ENCODE results near the gene TMEM219. TPM values are rescaled to one million over a fixed set of nuclear protein-coding genes. Genes with fewer than 3 reads are reported as not detected.
A peak's percentile ranks its signal among the peaks of the same experiment; 100 is the strongest.

The TMEM219 gene
- total RNA-seq, 2 experiments from 2014 or later, result 57.8 to 61.0 TPM

- H3K4me1 Mint-ChIP-seq (ENCODE audit: low read depth), result peaks cover 40% of the 10 kb centered on the region
- ATAC-seq, result peak; percentile 99
- H3K27ac Mint-ChIP-seq, result peak within 1 kb of the TSS; percentile 92
- peak within 1 kb of the TSS; percentile 85 for H3K4me3 Mint-ChIP-seq
- ChIA-PET CTCF (interaction anchor here (0.8 to 5.9 kb wide), 14 partner anchors 8 to 273 kb away, joined by 3 to 41 read pairs (median 4); partner anchors contain the start of genes CDIPT, HIRIP3, INO80E and MVP), POLR2A (interaction anchor here (0.8 to 5.4 kb wide), 9 partner anchors 12 to 109 kb away, joined by 3 to 48 read pairs (median 5); partner anchors contain the start of genes ALDOA, HIRIP3, INO80E and KCTD13)
- DNase-seq, result peak; percentile 98
- peaks cover 8% of the 10 kb centered on the region for H3K9me3 Mint-ChIP-seq (ENCODE audit: insufficient read depth)
- H3K27me3 Mint-ChIP-seq (ENCODE audit: low read depth), result no peaks in the 10 kb centered on the region
- peaks cover 29% of the 10 kb centered on the region for H3K36me3 Mint-ChIP-seq (ENCODE audit: low read depth)
Observed at GRCh38 chr16:29973384-29974246, 11.7 kb downstream of the TMEM219 start, which contains the start of gene TAOK2. TAOK2 (plus strand) TSS chr16:29973868; CDS start chr16:29977773, 3,905 bp downstream.

DNA sequence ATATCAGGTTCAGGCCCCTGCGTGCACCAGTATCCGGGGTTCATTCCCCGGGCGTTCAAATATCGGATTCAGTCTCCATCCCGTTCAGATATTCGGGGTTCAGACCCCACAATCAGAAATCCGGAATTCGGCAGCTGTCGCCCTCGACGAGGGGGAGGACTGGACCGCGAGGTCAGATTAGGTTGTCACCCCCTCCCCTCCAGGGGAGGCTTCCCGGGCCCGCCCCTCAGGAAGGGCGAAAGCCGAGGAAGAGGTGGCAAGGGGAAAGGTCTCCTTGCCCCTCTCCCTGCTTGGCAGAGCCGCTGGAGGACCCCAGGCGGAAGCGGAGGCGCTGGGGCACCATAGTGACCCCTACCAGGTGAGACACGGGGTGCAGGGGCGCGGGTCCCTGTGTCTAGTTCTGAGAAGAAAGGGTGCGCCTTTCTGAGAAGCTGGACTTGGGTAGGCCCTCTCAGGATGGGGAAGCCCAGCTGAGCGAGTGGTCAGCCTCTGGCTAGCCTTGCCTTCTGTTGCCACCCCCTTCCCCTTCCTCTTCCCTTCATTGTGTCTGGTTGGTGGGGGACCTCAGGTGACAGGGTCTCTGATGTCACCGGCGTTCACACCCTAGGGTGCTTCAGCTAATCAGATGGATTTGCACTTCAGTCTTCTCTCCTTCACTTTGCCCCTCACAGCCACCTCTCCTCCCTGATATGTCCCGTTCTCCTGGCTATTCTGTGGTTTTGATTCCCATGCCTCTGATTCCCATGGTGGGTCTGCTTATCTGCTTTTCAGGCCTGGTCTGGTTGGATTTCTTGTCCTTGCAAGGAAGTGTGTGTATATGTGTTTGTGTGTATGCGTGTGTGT lies 12.6 kb downstream of the TMEM219 start:
- ATAC-seq, result no peak
- CTCF ChIA-PET, result interaction anchor here (1.2 to 5.9 kb wide), 7 partner anchors 13 to 274 kb away, joined by 3 to 41 read pairs (median 5); partner anchors contain the start of genes CDIPT, HIRIP3, INO80E and TMEM219
- POLR2A ChIA-PET, result interaction anchor here (0.8 to 5.4 kb wide), 7 partner anchors 11 to 48 kb away, joined by 3 to 48 read pairs (median 8); partner anchors contain the start of genes HIRIP3, INO80E, KCTD13 and TMEM219
- Mint-ChIP-seq H3K4me1 (ENCODE audit: low read depth) (peaks cover 38% of the 10 kb centered on the region), H3K36me3 (ENCODE audit: low read depth) (peaks cover 28% of the 10 kb centered on the region), H3K27me3 (ENCODE audit: low read depth) (no peaks in the 10 kb centered on the region), H3K9me3 (ENCODE audit: insufficient read depth) (peaks cover 8% of the 10 kb centered on the region), H3K4me3 (peak overlapping the region; percentile 85), H3K27ac (peak overlapping the region; percentile 92)
- peak; percentile 44 for DNase-seq

DNA sequence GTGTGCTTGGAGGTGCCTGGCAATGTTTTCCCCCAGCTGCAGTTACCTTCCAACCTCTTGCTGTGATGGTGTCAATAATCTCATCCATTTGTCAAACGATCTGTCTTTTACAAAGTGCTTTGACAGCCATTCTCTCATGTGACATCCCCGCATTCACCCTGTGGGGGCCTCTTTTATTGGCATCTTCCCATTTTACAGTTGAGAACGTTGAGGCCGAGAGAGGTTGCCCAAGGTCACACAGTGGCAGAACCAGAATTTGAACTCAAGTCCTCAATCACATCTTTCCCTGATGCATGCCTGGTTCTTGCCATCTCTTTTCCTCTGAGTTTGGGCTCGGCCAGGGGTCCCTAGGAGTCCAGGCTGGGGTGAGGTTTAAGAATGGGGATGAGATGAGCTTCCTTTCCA lies 13.3 kb downstream of the TMEM219 start:
- H3K4me3 Mint-ChIP-seq, result peak overlapping the region; percentile 85
- no peaks in the 10 kb centered on the region for H3K27me3 Mint-ChIP-seq (ENCODE audit: low read depth)
- peaks cover 38% of the 10 kb centered on the region for H3K4me1 Mint-ChIP-seq (ENCODE audit: low read depth)
- peaks cover 30% of the 10 kb centered on the region for H3K36me3 Mint-ChIP-seq (ENCODE audit: low read depth)
- ChIA-PET POLR2A (interaction anchor here (0.6 to 5.4 kb wide), 7 partner anchors 11 to 273 kb away, joined by 3 to 48 read pairs (median 5); partner anchors contain the start of genes HIRIP3, INO80E and TMEM219), CTCF (interaction anchor here (0.7 to 5.9 kb wide), 5 partner anchors 13 to 127 kb away, joined by 3 to 41 read pairs (median 5); partner anchors contain the start of genes CDIPT and TMEM219)
- ATAC-seq (no peak), DNase-seq (no peak)
- peak overlapping the region; percentile 81 for H3K27ac Mint-ChIP-seq
- peaks cover 8% of the 10 kb centered on the region for H3K9me3 Mint-ChIP-seq (ENCODE audit: insufficient read depth)

DNA sequence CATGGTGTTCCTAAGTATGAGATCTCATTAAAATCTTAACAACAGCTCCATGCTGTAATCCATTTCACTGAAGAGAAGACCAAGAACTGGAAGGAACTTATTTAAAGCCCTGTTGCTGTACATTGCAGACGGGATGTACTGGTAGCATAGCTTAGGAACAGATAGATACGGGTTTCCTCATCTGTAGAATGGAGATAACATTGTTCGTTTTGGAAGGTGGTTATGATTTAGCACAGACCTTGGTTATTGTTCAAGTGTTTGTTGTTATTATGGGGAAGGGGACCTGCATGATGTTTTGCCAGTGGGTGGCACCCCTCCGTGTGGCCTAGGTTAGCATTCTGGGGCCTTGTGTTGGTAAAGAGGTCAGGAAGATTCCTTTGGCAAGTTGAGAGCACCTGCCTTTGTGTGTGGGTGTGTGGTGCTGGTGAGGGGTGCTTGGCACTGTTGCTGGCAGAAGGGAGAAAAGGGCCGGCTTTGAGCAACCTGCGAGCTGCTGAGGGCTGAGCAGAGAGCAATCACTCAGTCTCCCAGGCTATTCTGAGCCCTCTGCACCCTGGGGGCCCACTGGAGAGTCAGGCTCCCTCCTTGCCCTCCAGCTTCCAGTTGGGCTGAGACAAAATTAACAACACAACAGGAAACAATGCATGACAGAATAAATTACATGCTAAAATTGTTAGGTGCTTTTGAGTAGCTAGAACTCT lies 14.1 kb downstream of the TMEM219 start:
- CTCF ChIA-PET, result interaction anchor here (0.6 to 5.9 kb wide), 9 partner anchors 14 to 285 kb away, joined by 3 to 41 read pairs (median 3); partner anchors contain the start of genes CDIPT and TMEM219
- ATAC-seq (no peak), DNase-seq (no peak)
- H3K4me3 Mint-ChIP-seq, result peak overlapping the region; percentile 85
- peaks cover 38% of the 10 kb centered on the region for H3K4me1 Mint-ChIP-seq (ENCODE audit: low read depth)
- POLR2A ChIA-PET, result interaction anchor here (0.6 to 5.4 kb wide), 8 partner anchors 14 to 274 kb away, joined by 3 to 48 read pairs (median 4); partner anchors contain the start of genes HIRIP3, INO80E and TMEM219
- peak overlapping the region; percentile 50 for H3K27ac Mint-ChIP-seq
- peaks cover 33% of the 10 kb centered on the region for H3K36me3 Mint-ChIP-seq (ENCODE audit: low read depth)
- H3K9me3 Mint-ChIP-seq (ENCODE audit: insufficient read depth), result peaks cover 8% of the 10 kb centered on the region
- H3K27me3 Mint-ChIP-seq (ENCODE audit: low read depth), result no peaks in the 10 kb centered on the region

GRCh38 chr16:29977063-29977825 lies 15.4 kb downstream of the TMEM219 start:
- POLR2A ChIA-PET, result interaction anchor here (1.3 kb wide), 1 partner anchor 52 kb away, joined by 3 read pairs; no protein-coding TSS in a partner anchor
- no peak overlapping the region for H3K4me3 Mint-ChIP-seq
- CTCF ChIA-PET, result interaction anchor here (0.9 to 5.9 kb wide), 4 partner anchors 15 to 286 kb away, joined by 3 to 41 read pairs (median 4); partner anchors contain the start of gene TMEM219
- H3K36me3 Mint-ChIP-seq (ENCODE audit: low read depth), result peaks cover 36% of the 10 kb centered on the region
- no peak for ATAC-seq
- DNase-seq, result no peak
- no peaks in the 10 kb centered on the region for H3K27me3 Mint-ChIP-seq (ENCODE audit: low read depth)
- peaks cover 8% of the 10 kb centered on the region for H3K9me3 Mint-ChIP-seq (ENCODE audit: insufficient read depth)
- peak overlapping the region; percentile 53 for H3K27ac Mint-ChIP-seq
- peaks cover 38% of the 10 kb centered on the region for H3K4me1 Mint-ChIP-seq (ENCODE audit: low read depth)

DNA sequence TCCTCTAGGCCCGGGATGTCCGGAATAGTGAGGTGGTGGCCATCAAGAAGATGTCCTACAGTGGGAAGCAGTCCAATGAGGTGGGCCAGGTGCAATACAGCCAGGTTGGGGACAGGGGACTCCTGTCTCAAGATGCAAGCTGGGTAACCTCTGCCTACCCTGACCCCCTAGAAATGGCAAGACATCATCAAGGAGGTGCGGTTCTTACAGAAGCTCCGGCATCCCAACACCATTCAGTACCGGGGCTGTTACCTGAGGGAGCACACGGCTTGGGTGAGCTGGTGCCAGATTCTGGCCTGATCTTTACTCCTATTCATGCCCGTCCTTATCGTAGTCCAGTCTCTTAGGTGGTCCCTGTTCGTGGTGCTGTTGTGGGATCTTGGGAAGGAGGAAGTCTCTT lies 16.2 kb downstream of the TMEM219 start:
- Mint-ChIP-seq H3K4me1 (ENCODE audit: low read depth) (peaks cover 33% of the 10 kb centered on the region), H3K4me3 (no peak overlapping the region), H3K27me3 (ENCODE audit: low read depth) (no peaks in the 10 kb centered on the region), H3K27ac (no peak overlapping the region), H3K36me3 (ENCODE audit: low read depth) (peaks cover 36% of the 10 kb centered on the region), H3K9me3 (ENCODE audit: insufficient read depth) (peaks cover 4% of the 10 kb centered on the region)
- CTCF ChIA-PET, result interaction anchor here (0.9 to 2.0 kb wide), 2 partner anchors 54 to 287 kb away, joined by 4 to 6 read pairs; no protein-coding TSS in a partner anchor
- DNase-seq, result no peak
- POLR2A ChIA-PET, result no interaction called here
- no peak for ATAC-seq

- H3K4me1 Mint-ChIP-seq (ENCODE audit: low read depth), result peaks cover 29% of the 10 kb centered on the region
- DNase-seq (no peak), ATAC-seq (no peak)
- no peak overlapping the region for H3K27ac Mint-ChIP-seq
- peaks cover 38% of the 10 kb centered on the region for H3K36me3 Mint-ChIP-seq (ENCODE audit: low read depth)
- H3K27me3 Mint-ChIP-seq (ENCODE audit: low read depth), result no peaks in the 10 kb centered on the region
- POLR2A ChIA-PET, result no interaction called here
- no peaks in the 10 kb centered on the region for H3K9me3 Mint-ChIP-seq (ENCODE audit: insufficient read depth)
- no peak overlapping the region for H3K4me3 Mint-ChIP-seq
- CTCF ChIA-PET, result interaction anchor here (0.9 kb wide), 1 partner anchor 288 kb away, joined by 6 read pairs; no protein-coding TSS in a partner anchor
Observed at GRCh38 chr16:29978564-29979270, 16.8 kb downstream of the TMEM219 start.

DNA sequence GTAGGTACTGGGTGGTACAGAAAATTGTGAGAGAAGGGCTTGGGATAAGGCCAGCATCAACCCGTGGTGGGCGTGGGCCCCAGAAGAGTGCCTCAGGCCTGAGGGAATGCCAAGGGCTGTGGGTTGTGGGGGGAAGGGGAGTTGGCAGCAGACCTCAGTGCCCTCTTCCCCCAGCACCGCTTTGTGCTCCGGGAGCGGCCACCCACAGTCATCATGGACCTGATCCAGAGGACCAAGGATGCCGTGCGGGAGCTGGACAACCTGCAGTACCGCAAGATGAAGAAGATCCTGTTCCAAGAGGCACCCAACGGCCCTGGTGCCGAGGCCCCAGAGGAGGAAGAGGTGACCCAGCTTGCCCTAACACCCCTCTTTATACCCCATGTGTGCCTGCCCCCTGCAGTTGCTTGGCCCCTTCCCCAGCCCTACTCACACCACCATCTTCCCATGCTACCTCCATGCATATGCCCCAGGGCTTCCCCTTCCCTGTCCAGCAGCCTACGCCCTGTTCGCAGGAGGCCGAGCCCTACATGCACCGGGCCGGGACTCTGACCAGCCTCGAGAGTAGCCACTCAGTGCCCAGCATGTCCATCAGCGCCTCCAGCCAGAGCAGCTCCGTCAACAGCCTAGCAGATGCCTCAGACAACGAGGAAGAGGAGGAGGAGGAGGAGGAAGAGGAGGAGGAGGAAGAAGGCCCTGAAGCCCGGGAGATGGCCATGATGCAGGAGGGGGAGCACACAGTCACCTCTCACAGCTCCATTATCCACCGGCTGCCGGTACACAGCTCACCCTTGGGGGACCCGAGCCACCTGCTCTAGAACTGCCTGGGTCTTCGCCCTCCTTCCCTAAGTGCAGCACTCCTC lies 20.9 kb downstream of the TMEM219 start:
- no peaks in the 10 kb centered on the region for H3K4me1 Mint-ChIP-seq (ENCODE audit: low read depth)
- DNase-seq, result no peak
- H3K36me3 Mint-ChIP-seq (ENCODE audit: low read depth), result peaks cover 61% of the 10 kb centered on the region
- no peaks in the 10 kb centered on the region for H3K27me3 Mint-ChIP-seq (ENCODE audit: low read depth)
- ATAC-seq, result no peak
- no peak overlapping the region for H3K4me3 Mint-ChIP-seq
- CTCF ChIA-PET, result interaction anchor here (1.0 to 1.7 kb wide), 2 partner anchors 9 to 22 kb away, joined by 3 to 5 read pairs; partner anchors contain the start of gene TAOK2
- no peak overlapping the region for H3K27ac Mint-ChIP-seq
- POLR2A ChIA-PET, result interaction anchor here (1.2 kb wide), 1 partner anchor 10 kb away, joined by 5 read pairs; no protein-coding TSS in a partner anchor
- no peaks in the 10 kb centered on the region for H3K9me3 Mint-ChIP-seq (ENCODE audit: insufficient read depth)

Measured in activated CD8-positive, alpha-beta T cell treated with anti-CD3 and anti-CD28 coated beads, Interleukin-2, amount 10 ng/mL, durations not matched to agents 7 days and 5 days (primary cell).